ENCODE measurements around the gene TMCO4. TPM values are rescaled to one million over a fixed set of nuclear protein-coding genes. Genes with fewer than 3 reads are reported as not detected.

TMCO4 gene
- total and polyA plus RNA-seq, 2 of the 8 experiments (the other 6 are each of a cell fraction or from before 2014, with no cell fraction given), result 3.0 to 3.1 TPM

DNA sequence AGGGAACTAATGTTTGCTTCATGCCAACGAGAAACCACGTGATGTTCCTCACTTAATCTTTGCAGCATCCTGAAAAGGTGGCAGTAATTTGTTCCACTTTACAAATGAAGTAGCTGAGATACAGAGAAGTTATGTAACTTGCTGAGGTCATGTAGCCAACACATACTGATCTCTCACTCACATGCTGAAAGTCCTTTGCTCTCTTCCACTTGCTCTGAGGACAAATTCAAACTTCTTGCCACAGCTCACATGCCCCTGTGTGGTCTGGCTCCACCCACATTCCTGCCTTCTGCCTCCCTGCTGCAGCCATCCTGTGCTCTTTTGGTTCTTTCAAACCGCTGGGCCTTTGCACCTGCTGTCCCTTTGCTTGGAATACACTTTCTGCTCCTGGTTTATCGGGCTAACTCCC is 55.4 kb downstream of the TMCO4 start:
- Histone ChIP-seq H2AFZ (ENCODE audit: low read length) (no peak overlapping the region), H4K5ac (ENCODE audit: insufficient read length, low read depth, low read length) (no peak overlapping the region), H3K56ac (replicated peaks; ENCODE audit: insufficient read length, low read depth, low read length) (no peak overlapping the region), H3K9ac (replicated peaks in 1 of 4; ENCODE audit: extremely low read depth in 1 of 4, low read depth in 3 of 4, low read length in 3 of 4) (no peak overlapping the region), H2BK15ac (ENCODE audit: low read length) (no peak overlapping the region), H3K4me3 (ENCODE audit: extremely low read depth in 1 of 4, insufficient read depth in 2 of 4, low read depth in 3 of 4, low read length in 4 of 4) (no peak overlapping the region), H2BK12ac (ENCODE audit: low read depth, low read length) (no peak overlapping the region), H3K4me2 (ENCODE audit: insufficient read depth in 1 of 2, low read depth in 2 of 2, low read length in 2 of 2) (no peak overlapping the region), H2BK120ac (replicated peaks; ENCODE audit: low read depth, low read length) (no peak overlapping the region), H3K14ac (ENCODE audit: insufficient read length) (no peak overlapping the region), H3K23me2 (ENCODE audit: low read depth, low read length) (no peaks in the 10 kb centered on the region; the same call in 1 of the 2 replicates), H4K91ac (replicated peaks; ENCODE audit: insufficient read length, low read length) (no peak overlapping the region), H3K27ac (ENCODE audit: low read depth, low read length) (no peak overlapping the region), H3K9me3 (ENCODE audit: insufficient read depth in 2 of 2, low read depth in 1 of 2, low read length in 1 of 2) (no peaks in the 10 kb centered on the region; a peak in 1 of 4 replicates), H3K4me1 (replicated peaks in 1 of 4; ENCODE audit: control insufficient read depth in 3 of 4, insufficient read depth in 4 of 4, low read length in 3 of 4) (no peaks in the 10 kb centered on the region), H2AK5ac (ENCODE audit: low read depth, low read length) (no peak overlapping the region), H3K79me2 (ENCODE audit: control insufficient read depth in 1 of 2, insufficient read depth in 2 of 2, low read length in 2 of 2) (no peaks in the 10 kb centered on the region), H2BK5ac (ENCODE audit: low read depth, low read length) (no peak overlapping the region), H3K4ac (replicated peaks; ENCODE audit: insufficient read length, low read depth, low read length) (no peak overlapping the region), H4K8ac (ENCODE audit: extremely low read depth, insufficient read depth, low read length) (no peak overlapping the region), H3K27me3 (replicated peaks in 1 of 4; ENCODE audit: control insufficient read depth in 3 of 4, extremely low read depth in 1 of 4, insufficient read depth in 3 of 4, low read length in 3 of 4) (no peaks in the 10 kb centered on the region), H3K79me1 (ENCODE audit: low read depth, low read length) (no peaks in the 10 kb centered on the region), H3K23ac (ENCODE audit: insufficient read length) (no peak overlapping the region), H4K20me1 (replicated peaks in 1 of 2; ENCODE audit: control insufficient read depth in 1 of 2, insufficient read depth in 2 of 2, low read length in 2 of 2) (no peaks in the 10 kb centered on the region), H3K18ac (ENCODE audit: extremely low read depth, low read length) (no peak overlapping the region), H2BK20ac (ENCODE audit: low read length) (no peak overlapping the region), H3K36me3 (ENCODE audit: control insufficient read depth in 2 of 4, insufficient read depth in 4 of 4, low read length in 3 of 4) (no peaks in the 10 kb centered on the region)
- TF ChIP-seq TEAD4 (IDR thresholded peaks at IDR 0.05; ENCODE audit: low read depth, low read length) (peak; percentile 61), POLR2A (IDR thresholded peaks at IDR 0.05; ENCODE audit: control extremely low read depth in 1 of 2, low read depth in 2 of 2, low read length in 2 of 2) (no peak), KDM1A (IDR thresholded peaks at IDR 0.05; ENCODE audit: borderline replicate concordance, low read length) (peak; percentile 52; the same call in 1 of the 2 replicates)
- CTCF ChIA-PET (ENCODE audit: partially characterized antibody), result interaction anchor here (0.9 to 1.0 kb wide), 2 partner anchors 29 to 40 kb away, joined by 3 to 4 read pairs; no protein-coding TSS in a partner anchor
- no peak for FAIRE-seq
- WGBS, 2 experiments (ENCODE audit: extremely low coverage in 1 of 2, insufficient coverage in 1 of 2, insufficient read length in 1 of 2, insufficient replicate concordance in 2 of 2, low coverage in 1 of 2, low lambda C conversion rate in 2 of 2, missing lambda C conversion rate in 1 of 2), result 82% methylated on average over 4 of the region's 4 CpGs; no CpG with 5 or more reads in 1 of the 2 experiments
- DNase-seq (ENCODE audit: low read depth in 1 of 2, low spot score in 2 of 2), result no peak
- POLR2A ChIA-PET (ENCODE audit: partially characterized antibody), result no interaction called here

All from H1 (cell line).